ENCODE measurements around the gene TFDP1. TPM values are rescaled to one million over a fixed set of nuclear protein-coding genes. Genes with fewer than 3 reads are reported as not detected.

The TFDP1 gene
- total RNA-seq, 1 donor from 2014 or later: 30.8 TPM

GRCh38 chr13:113542751-113543424, 41.7 kb upstream of the TFDP1 start:
- H3K36me3 ChIP-seq (ENCODE audit: control insufficient read depth in 3 of 3, insufficient read depth in 3 of 3, low read length in 3 of 3): peaks cover 14 to 25% (median 19%) of the 10 kb centered on the region in 3 donors

DNA sequence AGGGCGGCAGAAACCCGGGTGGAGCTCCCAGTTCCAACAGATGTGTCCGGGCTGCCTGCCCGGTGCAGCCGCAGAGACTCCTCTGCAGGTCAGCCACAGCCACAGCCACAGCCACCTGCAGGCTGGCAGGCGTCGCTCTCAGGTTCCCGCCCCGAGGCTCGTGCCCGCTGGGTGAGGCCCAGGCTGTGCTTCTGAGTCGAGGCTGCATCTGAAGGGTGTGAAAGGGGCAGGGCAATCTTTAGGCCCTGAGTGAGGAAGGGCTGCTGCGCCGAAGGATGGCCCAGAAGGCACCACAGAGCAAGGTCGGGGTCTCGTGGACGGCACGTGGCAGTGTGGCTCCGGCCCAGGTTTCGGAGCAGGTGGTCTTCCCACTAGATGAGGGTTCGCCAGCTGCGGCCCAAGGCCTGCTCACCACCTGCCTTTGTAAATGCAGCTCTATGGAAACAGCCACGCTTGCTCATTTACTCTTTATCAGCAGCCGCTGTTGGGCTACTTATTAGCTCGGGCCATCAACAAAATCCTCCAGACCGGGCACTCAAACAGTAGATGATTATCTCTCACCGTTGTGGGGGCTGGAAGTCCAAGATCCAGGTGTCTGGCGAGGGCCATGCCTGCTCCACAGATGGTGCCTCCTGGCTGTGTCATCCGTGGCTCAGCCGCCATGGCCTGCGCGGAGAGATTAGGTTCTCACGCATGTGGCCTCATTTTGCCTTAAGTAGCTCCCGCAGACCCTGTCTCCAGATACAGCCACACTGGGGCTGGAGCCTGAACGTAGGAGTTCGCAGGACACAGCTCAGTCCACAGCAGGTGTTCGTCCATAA, 40.3 kb upstream of the TFDP1 start:
- Histone ChIP-seq H3K4me3 (ENCODE audit: low read length in 3 of 3) (no peak overlapping the region), H3K9ac (ENCODE audit: low read depth in 1 of 3, low read length in 3 of 3) (no peak overlapping the region), H3K4me1 (ENCODE audit: control insufficient read depth in 3 of 3, insufficient read depth in 3 of 3, low read length in 3 of 3) (peaks cover 9 to 28% (median 18%) of the 10 kb centered on the region in 3 donors), H3K9me3 (ENCODE audit: control insufficient read depth in 3 of 3, low read length in 3 of 3) (no peaks in the 10 kb centered on the region), H3K36me3 (ENCODE audit: control insufficient read depth in 3 of 3, insufficient read depth in 3 of 3, low read length in 3 of 3) (peaks cover 17 to 28% (median 22%) of the 10 kb centered on the region in 3 donors), H3K27me3 (ENCODE audit: control insufficient read depth in 3 of 3, insufficient read depth in 3 of 3, low read length in 3 of 3) (no peaks in the 10 kb centered on the region), H3K27ac (ENCODE audit: low read depth, low read length) (no peak overlapping the region)

More at GRCh38 chr13:113542751-113543424, 41.7 kb upstream of the TFDP1 start:
- Histone ChIP-seq H3K4me1 (ENCODE audit: control insufficient read depth in 3 of 3, insufficient read depth in 3 of 3, low read length in 3 of 3) (peaks cover 9 to 22% (median 18%) of the 10 kb centered on the region in 3 donors), H3K9ac (ENCODE audit: low read depth in 1 of 3, low read length in 3 of 3) (no peak overlapping the region), H3K4me3 (ENCODE audit: low read length in 3 of 3) (no peak overlapping the region), H3K27me3 (ENCODE audit: control insufficient read depth in 3 of 3, insufficient read depth in 3 of 3, low read length in 3 of 3) (no peaks in the 10 kb centered on the region), H3K27ac (ENCODE audit: low read depth, low read length) (no peak overlapping the region), H3K9me3 (ENCODE audit: control insufficient read depth in 3 of 3, low read length in 3 of 3) (no peaks in the 10 kb centered on the region)

DNA sequence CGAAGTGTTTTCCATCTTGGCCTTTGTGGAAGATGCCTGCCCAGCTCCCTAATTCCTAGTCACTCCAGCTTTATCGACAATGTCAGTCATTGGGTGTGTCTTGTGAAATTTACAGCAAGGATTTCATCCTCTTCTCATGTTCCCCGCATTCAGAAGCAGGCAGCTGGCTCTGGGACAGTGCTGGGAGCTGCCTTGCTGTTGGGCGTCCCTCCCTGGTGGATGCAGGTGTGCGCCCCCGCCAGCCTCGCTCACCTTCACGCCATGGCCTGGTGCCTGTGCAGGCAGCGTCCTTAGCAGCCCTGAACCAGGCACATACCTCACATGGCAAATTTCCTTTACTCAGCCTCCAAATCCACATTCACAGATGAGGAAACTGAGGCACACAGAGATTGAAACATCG, 39.7 kb upstream of the TFDP1 start:
- Histone ChIP-seq H3K36me3 (ENCODE audit: control insufficient read depth in 3 of 3, insufficient read depth in 3 of 3, low read length in 3 of 3) (peaks cover 17 to 27% (median 22%) of the 10 kb centered on the region in 3 donors), H3K4me1 (ENCODE audit: control insufficient read depth in 3 of 3, insufficient read depth in 3 of 3, low read length in 3 of 3) (peaks cover 9 to 28% (median 18%) of the 10 kb centered on the region in 3 donors), H3K27me3 (ENCODE audit: control insufficient read depth in 3 of 3, insufficient read depth in 3 of 3, low read length in 3 of 3) (no peaks in the 10 kb centered on the region), H3K9me3 (ENCODE audit: control insufficient read depth in 3 of 3, low read length in 3 of 3) (no peaks in the 10 kb centered on the region), H3K4me3 (ENCODE audit: low read length in 3 of 3) (no peak overlapping the region), H3K9ac (ENCODE audit: low read depth in 1 of 3, low read length in 3 of 3) (no peak overlapping the region), H3K27ac (ENCODE audit: low read depth, low read length) (no peak overlapping the region)

- Histone ChIP-seq H3K27ac (ENCODE audit: low read depth, low read length) (peak overlapping the region; percentile 40), H3K9ac (ENCODE audit: low read depth in 1 of 3, low read length in 3 of 3) (no peak overlapping the region), H3K9me3 (ENCODE audit: control insufficient read depth in 3 of 3, low read length in 3 of 3) (no peaks in the 10 kb centered on the region), H3K27me3 (ENCODE audit: control insufficient read depth in 3 of 3, insufficient read depth in 3 of 3, low read length in 3 of 3) (no peaks in the 10 kb centered on the region), H3K36me3 (ENCODE audit: control insufficient read depth in 3 of 3, insufficient read depth in 3 of 3, low read length in 3 of 3) (peaks cover 19 to 23% (median 21%) of the 10 kb centered on the region in 3 donors), H3K4me3 (ENCODE audit: low read length in 3 of 3) (no peak overlapping the region), H3K4me1 (ENCODE audit: control insufficient read depth in 3 of 3, insufficient read depth in 3 of 3, low read length in 3 of 3) (peaks cover 9 to 28% (median 18%) of the 10 kb centered on the region in 3 donors)
Observed at GRCh38 chr13:113545455-113545930, 39.1 kb upstream of the TFDP1 start.

GRCh38 chr13:113545931-113546516, 38.5 kb upstream of the TFDP1 start:
- Histone ChIP-seq H3K9ac (ENCODE audit: low read depth in 1 of 3, low read length in 3 of 3) (peak overlapping the region in 1 of 3 donors; percentile 33), H3K4me1 (ENCODE audit: control insufficient read depth in 3 of 3, insufficient read depth in 3 of 3, low read length in 3 of 3) (peaks cover 9 to 28% (median 18%) of the 10 kb centered on the region in 3 donors), H3K36me3 (ENCODE audit: control insufficient read depth in 3 of 3, insufficient read depth in 3 of 3, low read length in 3 of 3) (peaks cover 20 to 22% (median 20%) of the 10 kb centered on the region in 3 donors), H3K27me3 (ENCODE audit: control insufficient read depth in 3 of 3, insufficient read depth in 3 of 3, low read length in 3 of 3) (no peaks in the 10 kb centered on the region), H3K9me3 (ENCODE audit: control insufficient read depth in 3 of 3, low read length in 3 of 3) (no peaks in the 10 kb centered on the region), H3K4me3 (ENCODE audit: low read length in 3 of 3) (no peak overlapping the region), H3K27ac (ENCODE audit: low read depth, low read length) (peak overlapping the region; percentile 40)

DNA sequence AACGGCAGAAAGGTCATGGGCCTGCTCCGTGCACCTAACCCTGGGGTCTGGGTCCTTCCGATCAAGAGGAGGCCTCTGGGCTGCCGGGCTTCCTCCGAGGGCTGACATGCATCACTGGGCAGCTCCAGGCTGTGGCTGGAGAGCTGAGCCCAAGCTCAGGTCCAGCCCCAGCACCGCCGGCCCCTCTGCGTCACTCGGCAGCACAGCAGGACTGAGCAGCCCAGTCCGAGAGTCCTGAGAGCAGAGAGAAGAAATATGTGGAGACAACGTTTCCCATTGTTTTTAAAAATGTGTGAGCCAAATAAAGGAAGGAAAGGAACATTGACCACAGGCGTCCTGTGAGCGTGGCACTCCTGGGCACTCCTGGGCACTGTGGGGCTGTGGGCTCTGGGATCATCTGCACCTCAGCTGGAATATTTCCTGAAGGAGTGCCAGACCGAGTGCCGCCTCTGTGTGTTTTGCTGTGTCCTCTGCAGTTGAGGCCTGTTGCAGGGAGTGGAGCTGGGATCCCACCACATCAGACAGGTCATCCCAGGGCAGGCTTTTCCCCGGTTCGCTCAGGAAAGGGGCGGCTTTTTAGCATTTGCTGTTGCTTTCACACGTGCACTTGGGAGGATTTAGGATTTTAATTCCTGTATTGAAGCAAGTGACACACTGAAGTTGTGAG, 37.8 kb upstream of the TFDP1 start:
- H3K27me3 ChIP-seq (ENCODE audit: control insufficient read depth in 3 of 3, insufficient read depth in 3 of 3, low read length in 3 of 3): no peaks in the 10 kb centered on the region
- H3K36me3 ChIP-seq (ENCODE audit: control insufficient read depth in 3 of 3, insufficient read depth in 3 of 3, low read length in 3 of 3): peaks cover 21 to 23% (median 21%) of the 10 kb centered on the region in 3 donors
- H3K9ac ChIP-seq (ENCODE audit: low read depth in 1 of 3, low read length in 3 of 3): peak overlapping the region in 1 of 3 donors; percentile 16
- H3K27ac ChIP-seq (ENCODE audit: low read depth, low read length): peak overlapping the region; percentile 54
- H3K4me1 ChIP-seq (ENCODE audit: control insufficient read depth in 3 of 3, insufficient read depth in 3 of 3, low read length in 3 of 3): peaks cover 9 to 28% (median 18%) of the 10 kb centered on the region in 3 donors
- no peak overlapping the region for H3K4me3 ChIP-seq (ENCODE audit: low read length in 3 of 3)
- H3K9me3 ChIP-seq (ENCODE audit: control insufficient read depth in 3 of 3, low read length in 3 of 3): no peaks in the 10 kb centered on the region

DNA sequence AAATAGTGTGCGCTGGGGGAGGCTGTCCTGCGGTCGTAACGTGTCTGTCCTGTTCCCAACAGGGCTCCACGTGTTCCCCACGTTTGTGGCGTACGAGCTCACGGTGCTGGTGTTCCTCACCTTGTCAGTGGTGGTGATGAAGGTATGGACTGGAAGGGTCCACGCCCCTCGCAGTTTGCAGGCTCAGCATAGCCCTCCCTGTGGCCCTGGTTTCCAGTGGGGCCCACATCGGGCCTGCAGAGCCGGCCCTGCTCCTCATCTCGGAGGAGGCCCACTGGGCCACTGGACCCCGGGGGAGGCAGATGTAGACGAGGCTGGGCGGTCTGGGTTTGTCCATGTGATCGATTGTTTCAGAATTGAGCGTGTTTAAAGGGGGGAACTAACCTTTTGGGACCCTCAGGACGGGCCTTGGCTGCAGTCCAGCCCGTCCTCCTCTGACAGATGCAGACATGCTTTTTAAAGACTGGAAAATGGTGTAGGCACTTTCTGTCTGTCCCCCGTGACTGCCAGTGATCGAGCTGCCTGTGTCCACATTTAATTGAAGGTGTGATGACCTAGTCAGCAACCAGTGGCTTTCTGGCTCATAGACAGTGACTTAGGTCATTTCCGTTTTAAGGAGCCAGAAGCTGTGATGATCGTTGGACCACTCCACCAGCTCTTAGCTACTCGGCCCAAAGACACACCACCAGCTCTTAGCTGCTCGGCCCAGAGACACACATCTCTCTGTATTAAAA, 37.1 kb upstream of the TFDP1 start:
- Histone ChIP-seq H3K4me1 (ENCODE audit: control insufficient read depth in 3 of 3, insufficient read depth in 3 of 3, low read length in 3 of 3) (peaks cover 9 to 28% (median 18%) of the 10 kb centered on the region in 3 donors), H3K27ac (ENCODE audit: low read depth, low read length) (peak overlapping the region; percentile 54), H3K36me3 (ENCODE audit: control insufficient read depth in 3 of 3, insufficient read depth in 3 of 3, low read length in 3 of 3) (peaks cover 22 to 28% (median 23%) of the 10 kb centered on the region in 3 donors), H3K9ac (ENCODE audit: low read depth in 1 of 3, low read length in 3 of 3) (peak overlapping the region in 2 of 3 donors; percentile 16 to 23), H3K27me3 (ENCODE audit: control insufficient read depth in 3 of 3, insufficient read depth in 3 of 3, low read length in 3 of 3) (no peaks in the 10 kb centered on the region), H3K4me3 (ENCODE audit: low read length in 3 of 3) (no peak overlapping the region), H3K9me3 (ENCODE audit: control insufficient read depth in 3 of 3, low read length in 3 of 3) (no peaks in the 10 kb centered on the region)

- H3K27ac ChIP-seq (ENCODE audit: low read depth, low read length): no peak overlapping the region
Observed at GRCh38 chr13:113548171-113548641, 36.3 kb upstream of the TFDP1 start.

More at GRCh38 chr13:113548171-113548641, 36.3 kb upstream of the TFDP1 start:
- Histone ChIP-seq H3K4me3 (ENCODE audit: low read length in 3 of 3) (no peak overlapping the region), H3K36me3 (ENCODE audit: control insufficient read depth in 3 of 3, insufficient read depth in 3 of 3, low read length in 3 of 3) (peaks cover 22 to 34% (median 23%) of the 10 kb centered on the region in 3 donors), H3K9me3 (ENCODE audit: control insufficient read depth in 3 of 3, low read length in 3 of 3) (no peaks in the 10 kb centered on the region), H3K27me3 (ENCODE audit: control insufficient read depth in 3 of 3, insufficient read depth in 3 of 3, low read length in 3 of 3) (no peaks in the 10 kb centered on the region), H3K4me1 (ENCODE audit: control insufficient read depth in 3 of 3, insufficient read depth in 3 of 3, low read length in 3 of 3) (peaks cover 9 to 30% (median 18%) of the 10 kb centered on the region in 3 donors), H3K9ac (ENCODE audit: low read depth in 1 of 3, low read length in 3 of 3) (no peak overlapping the region)
